ENCODE results near the gene CROCC2. TPM values are rescaled to one million over a fixed set of nuclear protein-coding genes. Genes with fewer than 3 reads are reported as not detected.

The CROCC2 gene
- total and polyA plus RNA-seq, 2 of the 13 experiments (the other 11 are each of a cell fraction or from before 2014, with no cell fraction given) = not detected

DNA sequence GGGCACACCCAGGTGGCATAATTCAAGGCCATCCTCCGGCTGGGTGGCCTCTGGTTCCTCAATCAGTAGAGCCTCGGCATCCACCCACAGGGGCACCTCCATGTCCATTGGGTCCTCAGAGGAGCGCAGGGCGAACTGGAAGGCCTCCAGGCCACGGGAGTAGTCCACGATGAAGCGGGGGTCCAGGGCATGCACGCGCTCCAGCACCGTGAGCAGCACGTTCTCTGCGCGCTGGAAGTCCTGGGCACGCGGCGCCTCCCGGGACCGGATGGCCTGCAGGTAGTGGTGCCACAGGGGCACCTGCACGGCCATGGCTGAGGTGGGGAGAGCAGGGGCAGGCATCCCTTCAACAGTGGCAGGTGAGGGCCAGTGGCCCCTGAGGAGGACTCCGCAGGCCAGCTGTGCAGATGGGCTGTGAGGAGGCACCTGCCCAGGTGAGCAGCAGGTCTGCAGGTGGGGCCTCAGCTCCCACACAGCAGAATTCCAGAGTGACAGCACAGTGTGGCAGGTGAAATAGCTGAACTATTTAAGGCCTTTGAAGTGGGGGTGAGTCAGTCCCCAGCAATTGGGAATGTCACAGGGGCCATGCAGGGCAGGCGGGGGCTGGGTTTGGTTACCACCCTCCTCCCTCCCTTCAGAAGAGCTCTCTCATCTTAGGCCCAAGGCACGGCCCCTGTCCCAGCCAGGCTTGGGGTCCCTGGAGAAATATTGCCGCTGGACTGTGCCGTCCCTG lies 10.3 kb upstream of the CROCC2 start, which contains the start of gene MAB21L4 (continued):
- TF ChIP-seq, protein P1, sequence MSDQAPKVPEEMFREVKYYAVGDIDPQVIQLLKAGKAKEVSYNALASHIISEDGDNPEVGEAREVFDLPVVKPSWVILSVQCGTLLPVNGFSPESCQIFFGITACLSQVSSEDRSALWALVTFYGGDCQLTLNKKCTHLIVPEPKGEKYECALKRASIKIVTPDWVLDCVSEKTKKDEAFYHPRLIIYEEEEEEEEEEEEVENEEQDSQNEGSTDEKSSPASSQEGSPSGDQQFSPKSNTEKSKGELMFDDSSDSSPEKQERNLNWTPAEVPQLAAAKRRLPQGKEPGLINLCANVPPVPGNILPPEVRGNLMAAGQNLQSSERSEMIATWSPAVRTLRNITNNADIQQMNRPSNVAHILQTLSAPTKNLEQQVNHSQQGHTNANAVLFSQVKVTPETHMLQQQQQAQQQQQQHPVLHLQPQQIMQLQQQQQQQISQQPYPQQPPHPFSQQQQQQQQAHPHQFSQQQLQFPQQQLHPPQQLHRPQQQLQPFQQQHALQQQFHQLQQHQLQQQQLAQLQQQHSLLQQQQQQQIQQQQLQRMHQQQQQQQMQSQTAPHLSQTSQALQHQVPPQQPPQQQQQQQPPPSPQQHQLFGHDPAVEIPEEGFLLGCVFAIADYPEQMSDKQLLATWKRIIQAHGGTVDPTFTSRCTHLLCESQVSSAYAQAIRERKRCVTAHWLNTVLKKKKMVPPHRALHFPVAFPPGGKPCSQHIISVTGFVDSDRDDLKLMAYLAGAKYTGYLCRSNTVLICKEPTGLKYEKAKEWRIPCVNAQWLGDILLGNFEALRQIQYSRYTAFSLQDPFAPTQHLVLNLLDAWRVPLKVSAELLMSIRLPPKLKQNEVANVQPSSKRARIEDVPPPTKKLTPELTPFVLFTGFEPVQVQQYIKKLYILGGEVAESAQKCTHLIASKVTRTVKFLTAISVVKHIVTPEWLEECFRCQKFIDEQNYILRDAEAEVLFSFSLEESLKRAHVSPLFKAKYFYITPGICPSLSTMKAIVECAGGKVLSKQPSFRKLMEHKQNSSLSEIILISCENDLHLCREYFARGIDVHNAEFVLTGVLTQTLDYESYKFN (CRISPR knock-in tag; conservative IDR thresholded peaks at IDR 0.05) = no peak
- no peak for TF ChIP-seq TEAD2 (CRISPR knock-in tag; IDR thresholded peaks at IDR 0.05)
- 0 out of 2 replicates have a peak, but pooled peaks have one; percentile 13 for TF ChIP-seq ZNF263 (CRISPR knock-in tag; IDR thresholded peaks at IDR 0.05)
- peak; percentile 44; the same call in 1 of the 2 replicates for TF ChIP-seq JUNB (CRISPR knock-in tag; IDR thresholded peaks at IDR 0.05; ENCODE audit: borderline replicate concordance)
- TF ChIP-seq, protein P2, sequence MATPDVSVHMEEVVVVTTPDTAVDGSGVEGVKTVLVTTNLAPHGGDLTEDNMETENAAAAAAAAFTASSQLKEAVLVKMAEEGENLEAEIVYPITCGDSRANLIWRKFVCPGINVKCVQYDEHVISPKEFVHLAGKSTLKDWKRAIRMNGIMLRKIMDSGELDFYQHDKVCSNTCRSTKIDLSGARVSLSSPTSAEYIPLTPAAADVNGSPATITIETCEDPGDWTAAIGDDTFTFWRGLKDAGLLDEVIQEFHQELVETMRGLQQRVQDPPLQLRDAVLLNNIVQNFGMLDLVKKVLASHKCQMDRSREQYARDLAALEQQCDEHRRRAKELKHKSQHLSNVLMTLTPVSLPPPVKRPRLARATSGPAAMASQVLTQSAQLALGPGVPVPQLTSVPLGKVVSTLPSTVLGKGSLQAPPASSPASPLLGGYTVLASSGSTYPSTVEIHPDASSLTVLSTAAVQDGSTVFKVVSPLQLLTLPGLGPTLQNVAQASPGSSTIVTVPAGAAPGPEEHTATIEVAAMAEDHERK (CRISPR knock-in tag; IDR thresholded peaks at IDR 0.05; ENCODE audit: low read depth) = no peak
- peak; percentile 22; the same call in 1 of the 2 replicates for TF ChIP-seq RARA (CRISPR knock-in tag; IDR thresholded peaks at IDR 0.05)
- 0 out of 2 replicates have a peak, but pooled peaks have one; percentile 18 for TF ChIP-seq KDM2A (CRISPR knock-in tag; IDR thresholded peaks at IDR 0.05; ENCODE audit: borderline replicate concordance, low read depth)
- TF ChIP-seq, protein P3, sequence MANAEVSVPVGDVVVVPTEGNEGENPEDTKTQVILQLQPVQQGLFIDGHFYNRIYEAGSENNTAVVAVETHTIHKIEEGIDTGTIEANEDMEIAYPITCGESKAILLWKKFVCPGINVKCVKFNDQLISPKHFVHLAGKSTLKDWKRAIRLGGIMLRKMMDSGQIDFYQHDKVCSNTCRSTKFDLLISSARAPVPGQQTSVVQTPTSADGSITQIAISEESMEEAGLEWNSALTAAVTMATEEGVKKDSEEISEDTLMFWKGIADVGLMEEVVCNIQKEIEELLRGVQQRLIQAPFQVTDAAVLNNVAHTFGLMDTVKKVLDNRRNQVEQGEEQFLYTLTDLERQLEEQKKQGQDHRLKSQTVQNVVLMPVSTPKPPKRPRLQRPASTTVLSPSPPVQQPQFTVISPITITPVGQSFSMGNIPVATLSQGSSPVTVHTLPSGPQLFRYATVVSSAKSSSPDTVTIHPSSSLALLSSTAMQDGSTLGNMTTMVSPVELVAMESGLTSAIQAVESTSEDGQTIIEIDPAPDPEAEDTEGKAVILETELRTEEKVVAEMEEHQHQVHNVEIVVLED (CRISPR knock-in tag; IDR thresholded peaks at IDR 0.05; ENCODE audit: borderline replicate concordance) = no peak
- TF ChIP-seq, protein P4, sequence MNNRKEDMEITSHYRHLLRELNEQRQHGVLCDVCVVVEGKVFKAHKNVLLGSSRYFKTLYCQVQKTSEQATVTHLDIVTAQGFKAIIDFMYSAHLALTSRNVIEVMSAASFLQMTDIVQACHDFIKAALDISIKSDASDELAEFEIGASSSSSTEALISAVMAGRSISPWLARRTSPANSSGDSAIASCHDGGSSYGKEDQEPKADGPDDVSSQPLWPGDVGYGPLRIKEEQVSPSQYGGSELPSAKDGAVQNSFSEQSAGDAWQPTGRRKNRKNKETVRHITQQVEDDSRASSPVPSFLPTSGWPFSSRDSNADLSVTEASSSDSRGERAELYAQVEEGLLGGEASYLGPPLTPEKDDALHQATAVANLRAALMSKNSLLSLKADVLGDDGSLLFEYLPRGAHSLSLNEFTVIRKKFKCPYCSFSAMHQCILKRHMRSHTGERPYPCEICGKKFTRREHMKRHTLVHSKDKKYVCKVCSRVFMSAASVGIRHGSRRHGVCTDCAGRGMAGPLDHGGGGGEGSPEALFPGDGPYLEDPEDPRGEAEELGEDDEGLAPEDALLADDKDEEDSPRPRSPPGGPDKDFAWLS (CRISPR knock-in tag; IDR thresholded peaks at IDR 0.05; ENCODE audit: borderline replicate concordance) = no peak
- no peak for TF ChIP-seq MTF2 (CRISPR knock-in tag; IDR thresholded peaks at IDR 0.05; ENCODE audit: borderline replicate concordance)
- TF ChIP-seq ZFX (CRISPR knock-in tag; IDR thresholded peaks at IDR 0.05; ENCODE audit: low read depth) = peak; percentile 38; the same call in 1 of the 2 replicates
- TF ChIP-seq GATAD1 (CRISPR knock-in tag; IDR thresholded peaks at IDR 0.05) = no peak
- TF ChIP-seq LCORL (IDR thresholded peaks at IDR 0.05) = no peak
- peak; percentile 90 for TF ChIP-seq LCORL (CRISPR knock-in tag; IDR thresholded peaks at IDR 0.05)
- TF ChIP-seq NR2F1 (CRISPR knock-in tag; IDR thresholded peaks at IDR 0.05) = peak in 1 of 2 experiments; percentile 68; a peak in 2 of 4 replicates
- TF ChIP-seq JUN (CRISPR knock-in tag; IDR thresholded peaks at IDR 0.05) = 0 out of 2 replicates have a peak, but pooled peaks have one; percentile 49
- TF ChIP-seq SOX6 (IDR thresholded peaks at IDR 0.05) = no peak
- TF ChIP-seq SOX6 (CRISPR knock-in tag; IDR thresholded peaks at IDR 0.05) = 0 out of 2 replicates have a peak, but pooled peaks have one; percentile 8
- no peak for TF ChIP-seq PRPF4 (IDR thresholded peaks at IDR 0.05; ENCODE audit: low read depth, low read length, poor library complexity, severe bottlenecking)
- TF ChIP-seq, protein P5, sequence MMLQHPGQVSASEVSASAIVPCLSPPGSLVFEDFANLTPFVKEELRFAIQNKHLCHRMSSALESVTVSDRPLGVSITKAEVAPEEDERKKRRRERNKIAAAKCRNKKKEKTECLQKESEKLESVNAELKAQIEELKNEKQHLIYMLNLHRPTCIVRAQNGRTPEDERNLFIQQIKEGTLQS (CRISPR knock-in tag; IDR thresholded peaks at IDR 0.05) = peak; percentile 70

Data from HepG2 (cell line).